Ovary (tissue), 9 donors: Measurements from ENCODE around the gene METTL6. TPM values are rescaled to one million over a fixed set of nuclear protein-coding genes. Genes with fewer than 3 reads are reported as not detected.

Experiments
- DNase-seq, 5 donors: peaks; one replicate each; pipeline ENCODE4 v3.0.0-alpha.2; 2019 to 2020
- H3K27ac ChIP-seq, 2 donors: fragments of 200-600 bp; one replicate each; pipeline versions ENCODE4 v1.5.1 to v1.8.0; 2019 to 2022
- H3K27me3 ChIP-seq: fragments of 200-600 bp; one replicate; pipeline ENCODE4 v1.8.0; 2022
- H3K36me3 ChIP-seq: fragments of 200-600 bp; sonication (generic); one replicate; pipeline ENCODE4 v1.5.1; 2019
- H3K4me1 ChIP-seq: one replicate; pipeline ENCODE4 v1.8.1; 2013; ENCODE audit warnings: mild to moderate bottlenecking, moderate library complexity; ENCODE audit not compliant: insufficient read depth
- H3K4me3 ChIP-seq: fragments of 200-600 bp; sonication (generic); one replicate; pipeline ENCODE4 v1.5.1; 2017
- H3K9me3 ChIP-seq, 2 donors: fragments of 200-600 bp in 1 of 2; sonication (generic) in 1 of 2; one replicate each; pipeline versions ENCODE4 v1.5.1 to v1.8.1; 2013 to 2019; ENCODE audit warnings: mild to moderate bottlenecking in 1 of 2, moderate library complexity in 1 of 2
- CTCF ChIP-seq, 3 donors: fragments of 450-650 bp in 2 of 3; fragments of 200-600 bp in 1 of 3; IDR thresholded peaks; one replicate each; pipeline versions ENCODE4 v1.5.1 to v1.8.0; 2016 to 2022; ENCODE audit warnings: antibody characterized with exemption in 3 of 3, mild to moderate bottlenecking in 1 of 3
- EP300 ChIP-seq: sonication (generic); formaldehyde crosslinking; IDR thresholded peaks from one replicate; pipeline ENCODE4 v1.6.1; 2017; ENCODE audit warnings: antibody characterized with exemption
- POLR2A ChIP-seq: fragments of 450-650 bp; IDR thresholded peaks from one replicate; pipeline ENCODE4 v1.6.1; 2017; ENCODE audit warnings: antibody characterized with exemption, mild to moderate bottlenecking, moderate library complexity
- WGBS, 3 donors: extraction: QIAGEN DNeasy Blood & Tissue Kit in 1 of 3; methylation state at CpG; one replicate each; pipeline versions ENCODE4 v1.1.5 to v1.1.7; 2013 to 2017; 5-methylcytosine and 5-hydroxymethylcytosine counted together
- intact Hi-C, 4 donors: fragments of 100-400 bp; cut with DNase I; formaldehyde crosslinking; loops; one replicate each; pipeline versions ENCODE4 v1.11.0 to v1.15.1; 2022 to 2023
- polyA plus RNA-seq, 2 donors: library from polyadenylated mRNA; stranded (reverse); fragments of 200-250 nt in 1 of 2; fragments of 350-450 nt in 1 of 2; fragmentation: Illumina TruSeq in 1 of 2; extraction: RNeasy Lipid Tissue Mini Kit (QIAGEN cat#74804) in 1 of 2; gene quantifications; one replicate each; pipeline ENCODE4 v1.2.3, GENCODE V29; 2013 to 2014
- small RNA-seq: library from RNA; depleted of rRNA; stranded (forward); fragments of <200 nt; gene quantifications from one replicate; pipeline ENCODE3, GENCODE V24; 2016
- total RNA-seq, 7 donors: library from RNA; depleted of rRNA in 2 of 7; stranded (reverse); fragments of >200 nt in 2 of 7; fragmentation: NEBNext Ultra II Directional in 3 of 7; extraction: Animal tissue kit (Norgen Biotek cat#: 25700) in 3 of 7; gene quantifications; one replicate each; pipeline versions ENCODE4 v1.1.0 to v1.2.4, GENCODE V29; 2016 to 2023
- donor health status: DM: no; HTN: no; CAD: no; lungs with moderate emphysema.
- donor health status: DM: no; HTN: no; CAD: no.
- donor health status: Bipolar disorder and iron deficiency.
- donor health status: DM: yes; HTN: yes; CAD: no.
- donor health status: DM: no; HTN: no; CAD: no.
- donor health status: DM: yes; HTN: yes; CAD: no.

The METTL6 gene
- total and polyA plus RNA-seq, 9 donors = 13.0 to 25.6 (median 21.7) TPM

GRCh38 chr3:15360788-15361493, 66.4 kb downstream of the METTL6 start:
- Histone ChIP-seq H3K4me3 (no peak overlapping the region), H3K27ac (no peak overlapping the region), H3K9me3 (no peaks in the 10 kb centered on the region), H3K36me3 (no peaks in the 10 kb centered on the region), H3K4me1 (peaks cover 4% of the 10 kb centered on the region), H3K27me3 (no peaks in the 10 kb centered on the region)
- DNase-seq = no peak
- WGBS, 3 donors = 11 to 12% (median 11%) methylated on average over 1 of the region's 1 CpG
- TF ChIP-seq EP300 (no peak), POLR2A (no peak), CTCF (IDR thresholded peaks at IDR 0.05) (no peak)
- intact Hi-C loops = no loop called here

Small RNA genes within 50 kb of the gene (small RNA-seq; reads per million reads assigned to genes)
- gene HMGN2P7 (not detected), gene RNU6-1024P (not detected)

Other genes with a start within 250 kb of the METTL6 start
- gene CAPN7, start 221.3 kb downstream of the METTL6 start, total RNA-seq = 10 to 100 TPM; 44.1 to 70.4 (median 54.8) TPM
- gene CAPN7, start 221.3 kb downstream of the METTL6 start, polyA plus RNA-seq = 10 to 100 TPM; 20.7 to 32.0 TPM
- 100 to 1,000 TPM in 5 of 7 donors, 10 to 100 TPM in 2; 80.4 to 205 (median 142) TPM for gene SH3BP5, start 95.0 kb downstream of the METTL6 start, total RNA-seq
- gene SH3BP5, start 95.0 kb downstream of the METTL6 start, polyA plus RNA-seq = 100 to 1,000 TPM; 131 to 157 TPM
- gene EAF1, start 54 bp upstream of the METTL6 start, total RNA-seq = 10 to 100 TPM in 5 of 7 donors, 1 to 10 TPM in 2; 8.5 to 16.0 (median 11.9) TPM
- 10 to 100 TPM in 1 of 2 donors, 1 to 10 TPM in 1; 5.4 to 13.8 TPM for gene EAF1, start 54 bp upstream of the METTL6 start, polyA plus RNA-seq
- gene COLQ, start 94.2 kb upstream of the METTL6 start, total RNA-seq = 1 to 10 TPM; 1.9 to 6.1 (median 3.6) TPM
- gene COLQ, start 94.2 kb upstream of the METTL6 start, polyA plus RNA-seq = 1 to 10 TPM; 1.9 to 2.8 TPM
- 10 to 100 TPM; 11.3 to 22.7 (median 19.7) TPM for gene HACL1, start 174.0 kb upstream of the METTL6 start, total RNA-seq
- gene HACL1, start 174.0 kb upstream of the METTL6 start, polyA plus RNA-seq = 10 to 100 TPM; 13.4 to 15.1 TPM
- gene BTD, start 174.2 kb upstream of the METTL6 start, total RNA-seq = 10 to 100 TPM; 19.8 to 40.3 (median 30.2) TPM
- 10 to 100 TPM; 24.5 to 44.1 TPM for gene BTD, start 174.2 kb upstream of the METTL6 start, polyA plus RNA-seq